Measurements from ENCODE around the gene CARF. TPM values are rescaled to one million over a fixed set of nuclear protein-coding genes. Genes with fewer than 3 reads are reported as not detected.

CARF gene
- polyA plus RNA-seq, 1 donor (not counting 4 experiments of a cell fraction or from before 2014, with no cell fraction given) = 5.2 TPM

DNA sequence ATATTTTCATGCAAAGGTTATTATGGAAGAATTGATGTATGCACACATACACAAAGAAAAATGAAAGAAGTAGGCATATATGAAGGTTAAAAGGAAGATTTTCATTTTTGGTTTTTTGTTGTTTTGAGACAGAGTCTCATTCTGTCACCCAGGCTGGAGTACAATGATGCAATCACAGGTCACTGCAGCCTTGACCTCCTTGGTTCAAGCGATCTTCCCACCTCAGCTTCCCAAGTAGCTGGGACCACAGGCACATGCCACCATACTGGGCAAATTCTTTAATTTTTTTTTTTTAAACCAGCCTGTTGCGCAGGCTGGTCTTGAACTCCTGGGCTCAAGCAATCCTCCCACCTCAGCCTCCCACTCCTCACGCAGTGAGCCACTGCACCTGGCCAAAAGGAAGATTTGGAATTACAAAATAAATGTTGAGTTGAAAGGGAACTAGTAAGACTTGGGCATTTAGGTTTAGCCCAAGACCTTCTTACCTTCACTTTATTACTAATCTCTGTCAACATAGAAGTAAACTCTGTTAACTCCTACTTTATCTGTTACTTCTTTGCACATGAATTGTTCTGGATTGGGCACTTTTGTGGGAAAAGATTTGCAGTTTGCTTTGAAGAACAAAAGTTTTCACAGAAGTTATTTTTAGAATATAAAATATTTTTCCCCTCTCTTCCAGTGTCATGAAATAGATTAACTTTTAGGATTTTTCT, 70.9 kb downstream of the CARF start:
- no peak overlapping the region for H3K27ac ChIP-seq (ENCODE audit: control insufficient read depth, insufficient read depth, low read length)
- no peak overlapping the region for H2AFZ ChIP-seq (ENCODE audit: control insufficient read depth, low read length)
- H3K79me2 ChIP-seq (ENCODE audit: control insufficient read depth, insufficient read depth, low read length) = no peaks in the 10 kb centered on the region
- H3K36me3 ChIP-seq (ENCODE audit: control insufficient read depth in 2 of 2, extremely low read depth in 1 of 2, insufficient read depth in 2 of 2, low read length in 2 of 2) = no peaks in the 10 kb centered on the region
- H3K27me3 ChIP-seq (ENCODE audit: control insufficient read depth, extremely low read depth, insufficient read depth, low read length) = no peaks in the 10 kb centered on the region
- no peaks in the 10 kb centered on the region for H3K9me3 ChIP-seq (ENCODE audit: control insufficient read depth, low read depth, low read length)
- TF ChIP-seq, protein P1, sequence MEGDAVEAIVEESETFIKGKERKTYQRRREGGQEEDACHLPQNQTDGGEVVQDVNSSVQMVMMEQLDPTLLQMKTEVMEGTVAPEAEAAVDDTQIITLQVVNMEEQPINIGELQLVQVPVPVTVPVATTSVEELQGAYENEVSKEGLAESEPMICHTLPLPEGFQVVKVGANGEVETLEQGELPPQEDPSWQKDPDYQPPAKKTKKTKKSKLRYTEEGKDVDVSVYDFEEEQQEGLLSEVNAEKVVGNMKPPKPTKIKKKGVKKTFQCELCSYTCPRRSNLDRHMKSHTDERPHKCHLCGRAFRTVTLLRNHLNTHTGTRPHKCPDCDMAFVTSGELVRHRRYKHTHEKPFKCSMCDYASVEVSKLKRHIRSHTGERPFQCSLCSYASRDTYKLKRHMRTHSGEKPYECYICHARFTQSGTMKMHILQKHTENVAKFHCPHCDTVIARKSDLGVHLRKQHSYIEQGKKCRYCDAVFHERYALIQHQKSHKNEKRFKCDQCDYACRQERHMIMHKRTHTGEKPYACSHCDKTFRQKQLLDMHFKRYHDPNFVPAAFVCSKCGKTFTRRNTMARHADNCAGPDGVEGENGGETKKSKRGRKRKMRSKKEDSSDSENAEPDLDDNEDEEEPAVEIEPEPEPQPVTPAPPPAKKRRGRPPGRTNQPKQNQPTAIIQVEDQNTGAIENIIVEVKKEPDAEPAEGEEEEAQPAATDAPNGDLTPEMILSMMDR (optimal IDR thresholded peaks at IDR 0.05 in 1 of 3, IDR thresholded peaks at IDR 0.05 in 1 of 3, conservative IDR thresholded peaks at IDR 0.05 in 1 of 3; ENCODE audit: extremely low read depth in 1 of 3, insufficient read depth in 2 of 3, low read length in 3 of 3) = no peak
- TF ChIP-seq EZH2 (IDR thresholded peaks at IDR 0.05; ENCODE audit: low read length) = no peak
- dilution Hi-C loops (cut with MboI; ENCODE audit: extremely low pct_ligation_motif_present, low sequenced_read_pairs) = no loop called here
- H3K4me3 ChIP-seq (ENCODE audit: control insufficient read depth in 2 of 3, extremely low read depth in 1 of 3, insufficient read depth in 2 of 3, low read depth in 1 of 3, low read length in 3 of 3) = no peak overlapping the region
- DNase-seq (ENCODE audit: low read depth, low spot score) (no peak), FAIRE-seq (no peak)
- no peaks in the 10 kb centered on the region for H3K4me1 ChIP-seq (ENCODE audit: control insufficient read depth, extremely low read depth, insufficient read depth, low read length)
- H3K9ac ChIP-seq (ENCODE audit: control insufficient read depth, extremely low read depth, insufficient read depth, low read length) = no peak overlapping the region
- no peaks in the 10 kb centered on the region for H3K9me1 ChIP-seq (ENCODE audit: control insufficient read depth, extremely low read depth, insufficient read depth, low read length)
- H4K20me1 ChIP-seq (ENCODE audit: control insufficient read depth, extremely low read depth, insufficient read depth, low read length) = no peaks in the 10 kb centered on the region
- H3K4me2 ChIP-seq (ENCODE audit: control insufficient read depth, extremely low read depth, insufficient read depth, low read depth, low read length) = no peak overlapping the region

DNA sequence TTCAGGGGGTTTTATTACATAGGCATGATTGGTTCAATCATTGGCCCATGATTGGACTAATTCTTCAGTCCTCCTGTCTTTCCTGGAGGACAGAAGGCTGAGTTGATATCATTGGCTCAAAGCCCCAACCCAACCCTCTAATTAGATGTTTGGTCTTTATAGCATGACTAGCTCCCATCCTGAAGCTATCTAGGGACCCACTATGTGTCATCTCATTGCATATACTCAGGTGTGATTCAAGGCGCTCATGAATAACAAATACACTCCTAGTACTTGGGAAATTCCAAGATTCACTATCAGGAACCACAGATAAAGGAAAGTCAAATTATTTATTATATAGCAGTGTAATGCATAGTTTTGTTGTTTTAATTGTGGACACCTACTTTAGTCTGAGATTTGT, 77.7 kb downstream of the CARF start:
- no peaks in the 10 kb centered on the region for H3K9me1 ChIP-seq (ENCODE audit: control insufficient read depth, extremely low read depth, insufficient read depth, low read length)
- H3K9ac ChIP-seq (ENCODE audit: control insufficient read depth, extremely low read depth, insufficient read depth, low read length) = no peak overlapping the region
- H3K9me3 ChIP-seq (ENCODE audit: control insufficient read depth, low read depth, low read length) = no peaks in the 10 kb centered on the region
- no peak for DNase-seq (ENCODE audit: low read depth, low spot score)
- TF ChIP-seq, protein P1 (optimal IDR thresholded peaks at IDR 0.05 in 1 of 3, IDR thresholded peaks at IDR 0.05 in 1 of 3, conservative IDR thresholded peaks at IDR 0.05 in 1 of 3; ENCODE audit: extremely low read depth in 1 of 3, insufficient read depth in 2 of 3, low read length in 3 of 3) = no peak
- TF ChIP-seq EZH2 (IDR thresholded peaks at IDR 0.05; ENCODE audit: low read length) = no peak
- no peak for FAIRE-seq
- no peaks in the 10 kb centered on the region for H3K36me3 ChIP-seq (ENCODE audit: control insufficient read depth in 2 of 2, extremely low read depth in 1 of 2, insufficient read depth in 2 of 2, low read length in 2 of 2)
- no peak overlapping the region for H2AFZ ChIP-seq (ENCODE audit: control insufficient read depth, low read length)
- H3K27ac ChIP-seq (ENCODE audit: control insufficient read depth, insufficient read depth, low read length) = no peak overlapping the region
- H3K27me3 ChIP-seq (ENCODE audit: control insufficient read depth, extremely low read depth, insufficient read depth, low read length) = no peaks in the 10 kb centered on the region
- H4K20me1 ChIP-seq (ENCODE audit: control insufficient read depth, extremely low read depth, insufficient read depth, low read length) = no peaks in the 10 kb centered on the region
- no peaks in the 10 kb centered on the region for H3K4me1 ChIP-seq (ENCODE audit: control insufficient read depth, extremely low read depth, insufficient read depth, low read length)
- H3K4me2 ChIP-seq (ENCODE audit: control insufficient read depth, extremely low read depth, insufficient read depth, low read depth, low read length) = no peak overlapping the region
- no peak overlapping the region for H3K4me3 ChIP-seq (ENCODE audit: control insufficient read depth in 2 of 3, extremely low read depth in 1 of 3, insufficient read depth in 2 of 3, low read depth in 1 of 3, low read length in 3 of 3)
- dilution Hi-C loops (cut with MboI; ENCODE audit: extremely low pct_ligation_motif_present, low sequenced_read_pairs) = no loop called here
- no peaks in the 10 kb centered on the region for H3K79me2 ChIP-seq (ENCODE audit: control insufficient read depth, insufficient read depth, low read length)
